Measurements from ENCODE around the gene SENP1.
A peak's percentile ranks its signal among the peaks of the same experiment; 100 is the strongest.

SENP1 gene

DNA sequence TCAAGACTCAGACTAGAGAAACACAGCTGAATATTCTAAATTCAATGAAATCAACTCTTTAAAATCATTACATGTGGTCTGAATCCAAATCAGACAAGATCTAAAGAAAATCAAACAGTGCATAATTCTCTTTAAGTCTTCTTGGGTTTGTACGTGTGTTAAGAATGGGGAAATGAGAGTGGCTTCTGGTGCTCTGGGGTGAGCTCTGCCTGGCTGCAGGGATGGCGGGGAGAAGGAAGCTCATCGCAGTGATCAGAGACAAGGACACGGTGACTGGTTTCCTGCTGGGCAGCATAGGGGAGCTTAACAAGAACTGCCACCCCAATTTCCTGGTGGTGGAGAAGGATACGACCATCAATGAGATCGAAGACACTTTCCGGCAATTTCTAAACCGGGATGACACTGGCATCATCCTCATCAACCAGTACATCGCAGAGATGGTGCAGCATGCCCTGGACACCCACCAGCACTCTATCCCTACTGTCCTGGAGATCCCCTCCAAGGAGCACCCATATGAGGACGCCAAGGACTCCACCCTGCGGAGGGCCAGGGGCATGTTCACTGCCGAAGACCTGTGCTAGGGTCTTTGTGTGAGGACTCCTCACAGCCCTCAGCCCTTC, 20.9 kb downstream of the SENP1 start:
- no peak overlapping the region for H4K91ac ChIP-seq (ENCODE audit: low read depth, low read length)
- no peak overlapping the region for H3K18ac ChIP-seq (ENCODE audit: low read length)
- WGBS (ENCODE audit: extremely low coverage, insufficient coverage, insufficient read length), result no CpG with 5 or more reads among the region's 12 CpGs

DNA sequence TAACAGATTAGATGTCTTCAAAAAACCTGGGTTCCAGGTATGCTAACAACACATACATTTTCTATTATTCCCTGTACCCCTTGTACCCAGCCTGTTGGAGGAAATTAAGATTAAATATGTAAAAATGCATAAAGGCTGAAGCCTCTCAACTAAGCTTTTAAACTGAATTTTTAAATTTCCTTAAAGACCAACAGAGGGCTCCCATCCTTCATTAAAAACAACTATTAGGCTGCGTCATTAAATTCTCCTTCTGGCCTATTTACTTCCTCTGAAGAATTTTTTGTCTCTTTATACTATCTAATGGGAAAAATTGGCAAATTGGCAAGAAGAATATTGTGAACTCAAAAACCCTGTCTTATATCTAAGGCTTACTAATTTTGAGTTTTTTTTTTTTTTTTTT, 21.8 kb downstream of the SENP1 start:
- no peak overlapping the region for H2BK5ac ChIP-seq (ENCODE audit: low read depth, low read length, poor library complexity)
- H2AFZ ChIP-seq (ENCODE audit: insufficient read depth, low read length, poor library complexity), result no peak overlapping the region
- no peak overlapping the region for H3K4me2 ChIP-seq (ENCODE audit: low read length)
- no peak overlapping the region for H3K4ac ChIP-seq (ENCODE audit: low read depth, low read length)
- no peak overlapping the region for H2BK120ac ChIP-seq (ENCODE audit: insufficient read depth, low read length, poor library complexity)
- H3K27me3 ChIP-seq (ENCODE audit: insufficient read depth, low read length), result no peaks in the 10 kb centered on the region
- peaks cover 13 to 23% of the 10 kb centered on the region in 2 experiments for H3K36me3 ChIP-seq (ENCODE audit: control insufficient read depth in 1 of 2, insufficient read depth in 2 of 2, low read length in 2 of 2)
- no peaks in the 10 kb centered on the region for H3K4me1 ChIP-seq (ENCODE audit: control insufficient read depth in 1 of 2, insufficient read depth in 2 of 2, low read length in 2 of 2)
- no peak overlapping the region for H3K23ac ChIP-seq (ENCODE audit: low read length)
- no peak overlapping the region for H4K91ac ChIP-seq (ENCODE audit: low read depth, low read length)
- no peaks in the 10 kb centered on the region for H3K9me3 ChIP-seq (ENCODE audit: insufficient read depth, low read depth, low read length)
- no peak overlapping the region for H3K9ac ChIP-seq (ENCODE audit: low read length)
- no peak overlapping the region for H3K18ac ChIP-seq (ENCODE audit: low read length)
- no peak overlapping the region for H4K12ac ChIP-seq (ENCODE audit: low read depth, low read length)
- no peaks in the 10 kb centered on the region for H3K79me2 ChIP-seq (ENCODE audit: control insufficient read depth, insufficient read depth, low read length, poor library complexity)
- H2AK5ac ChIP-seq (ENCODE audit: low read length), result no peak overlapping the region
- peak in 1 of 2 donors; percentile 2 for DNase-seq
- WGBS (ENCODE audit: extremely low coverage, insufficient coverage, insufficient read length), result no CpG with 5 or more reads among the region's 1 CpG
- no peak overlapping the region for H3K27ac ChIP-seq (ENCODE audit: low read depth, low read length)
- H4K8ac ChIP-seq (ENCODE audit: low read depth, low read length), result no peak overlapping the region
- H3K14ac ChIP-seq (ENCODE audit: low read length), result no peak overlapping the region
- H2BK12ac ChIP-seq (ENCODE audit: low read length), result no peak overlapping the region
- H3K4me3 ChIP-seq (ENCODE audit: low read depth, low read length), result no peak overlapping the region
- H3K79me1 ChIP-seq (ENCODE audit: low read length), result no peaks in the 10 kb centered on the region

More for the DNA sequence above, 20.9 kb downstream of the SENP1 start:
- no peak overlapping the region for H2BK12ac ChIP-seq (ENCODE audit: low read length)
- H3K27me3 ChIP-seq (ENCODE audit: insufficient read depth, low read length), result no peaks in the 10 kb centered on the region
- H2BK120ac ChIP-seq (ENCODE audit: insufficient read depth, low read length, poor library complexity), result no peak overlapping the region
- no peak overlapping the region for H4K12ac ChIP-seq (ENCODE audit: low read depth, low read length)
- no peak overlapping the region for H3K4me2 ChIP-seq (ENCODE audit: low read length)
- peaks cover 13 to 22% of the 10 kb centered on the region in 2 experiments for H3K36me3 ChIP-seq (ENCODE audit: control insufficient read depth in 1 of 2, insufficient read depth in 2 of 2, low read length in 2 of 2)
- no peaks in the 10 kb centered on the region for H3K9me3 ChIP-seq (ENCODE audit: insufficient read depth, low read depth, low read length)
- no peak overlapping the region for H2BK5ac ChIP-seq (ENCODE audit: low read depth, low read length, poor library complexity)
- no peak overlapping the region for H3K4ac ChIP-seq (ENCODE audit: low read depth, low read length)
- no peaks in the 10 kb centered on the region for H3K79me1 ChIP-seq (ENCODE audit: low read length)
- no peak overlapping the region for H4K8ac ChIP-seq (ENCODE audit: low read depth, low read length)
- H3K23ac ChIP-seq (ENCODE audit: low read length), result no peak overlapping the region
- no peak overlapping the region for H2AFZ ChIP-seq (ENCODE audit: insufficient read depth, low read length, poor library complexity)
- no peak for DNase-seq
- no peaks in the 10 kb centered on the region for H3K79me2 ChIP-seq (ENCODE audit: control insufficient read depth, insufficient read depth, low read length, poor library complexity)
- H3K27ac ChIP-seq (ENCODE audit: low read depth, low read length), result no peak overlapping the region
- no peak overlapping the region for H3K9ac ChIP-seq (ENCODE audit: low read length)
- H3K14ac ChIP-seq (ENCODE audit: low read length), result no peak overlapping the region
- no peaks in the 10 kb centered on the region for H3K4me1 ChIP-seq (ENCODE audit: control insufficient read depth in 1 of 2, insufficient read depth in 2 of 2, low read length in 2 of 2)
- no peak overlapping the region for H3K4me3 ChIP-seq (ENCODE audit: low read depth, low read length)
- no peak overlapping the region for H2AK5ac ChIP-seq (ENCODE audit: low read length)

DNA sequence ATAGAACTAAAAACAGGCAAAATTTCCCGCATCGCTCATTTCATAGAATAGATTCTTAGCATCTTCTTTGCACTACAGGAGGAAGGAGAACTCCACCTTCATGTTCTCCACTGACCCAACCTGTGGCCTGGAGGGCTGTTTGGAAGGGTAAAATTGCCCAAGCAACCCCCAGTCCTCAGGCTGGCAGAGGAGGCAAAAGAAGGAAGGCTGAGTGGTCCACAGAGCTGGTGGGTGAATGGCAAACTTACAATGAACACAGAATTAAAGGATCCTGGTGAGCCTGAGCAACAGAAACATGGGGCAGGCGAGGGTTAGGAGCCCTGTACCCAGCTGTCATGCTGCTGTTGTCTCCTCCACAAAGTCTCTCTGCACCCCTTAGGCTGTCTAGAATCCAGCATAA, 25.1 kb downstream of the SENP1 start:
- Histone ChIP-seq H3K14ac (ENCODE audit: low read length) (no peak overlapping the region), H2BK120ac (ENCODE audit: insufficient read depth, low read length, poor library complexity) (no peak overlapping the region), H4K91ac (ENCODE audit: low read depth, low read length) (no peak overlapping the region), H3K4me2 (ENCODE audit: low read length) (no peak overlapping the region), H2AFZ (ENCODE audit: insufficient read depth, low read length, poor library complexity) (no peak overlapping the region), H3K27ac (ENCODE audit: low read depth, low read length) (no peak overlapping the region), H3K27me3 (ENCODE audit: insufficient read depth, low read length) (no peaks in the 10 kb centered on the region), H3K18ac (ENCODE audit: low read length) (no peak overlapping the region), H2AK5ac (ENCODE audit: low read length) (no peak overlapping the region), H2BK5ac (ENCODE audit: low read depth, low read length, poor library complexity) (no peak overlapping the region), H3K4ac (ENCODE audit: low read depth, low read length) (no peak overlapping the region), H3K79me1 (ENCODE audit: low read length) (no peaks in the 10 kb centered on the region), H3K4me1 (ENCODE audit: control insufficient read depth in 1 of 2, insufficient read depth in 2 of 2, low read length in 2 of 2) (no peaks in the 10 kb centered on the region), H3K79me2 (ENCODE audit: control insufficient read depth, insufficient read depth, low read length, poor library complexity) (no peaks in the 10 kb centered on the region), H2BK12ac (ENCODE audit: low read length) (no peak overlapping the region), H3K23ac (ENCODE audit: low read length) (no peak overlapping the region), H4K12ac (ENCODE audit: low read depth, low read length) (no peak overlapping the region), H3K36me3 (ENCODE audit: control insufficient read depth in 1 of 2, insufficient read depth in 2 of 2, low read length in 2 of 2) (peaks cover 13 to 17% of the 10 kb centered on the region in 2 experiments), H3K9me3 (ENCODE audit: insufficient read depth, low read depth, low read length) (no peaks in the 10 kb centered on the region), H3K4me3 (ENCODE audit: low read depth, low read length) (no peak overlapping the region), H4K8ac (ENCODE audit: low read depth, low read length) (no peak overlapping the region), H3K9ac (ENCODE audit: low read length) (no peak overlapping the region)
- DNase-seq, result no peak
- no CpG with 5 or more reads among the region's 3 CpGs for WGBS (ENCODE audit: extremely low coverage, insufficient coverage, insufficient read length)

GRCh38 chr12:48080285-48080684, 25.6 kb downstream of the SENP1 start:
- Histone ChIP-seq H3K4ac (ENCODE audit: low read depth, low read length) (no peak overlapping the region), H2BK12ac (ENCODE audit: low read length) (no peak overlapping the region), H3K79me2 (ENCODE audit: control insufficient read depth, insufficient read depth, low read length, poor library complexity) (no peaks in the 10 kb centered on the region), H3K23ac (ENCODE audit: low read length) (no peak overlapping the region), H2BK120ac (ENCODE audit: insufficient read depth, low read length, poor library complexity) (no peak overlapping the region), H3K36me3 (ENCODE audit: control insufficient read depth in 1 of 2, insufficient read depth in 2 of 2, low read length in 2 of 2) (peaks cover 11 to 15% of the 10 kb centered on the region in 2 experiments), H3K14ac (ENCODE audit: low read length) (no peak overlapping the region), H3K18ac (ENCODE audit: low read length) (no peak overlapping the region), H4K91ac (ENCODE audit: low read depth, low read length) (no peak overlapping the region), H3K27ac (ENCODE audit: low read depth, low read length) (no peak overlapping the region), H2AK5ac (ENCODE audit: low read length) (no peak overlapping the region), H4K12ac (ENCODE audit: low read depth, low read length) (no peak overlapping the region), H3K4me1 (ENCODE audit: control insufficient read depth in 1 of 2, insufficient read depth in 2 of 2, low read length in 2 of 2) (no peaks in the 10 kb centered on the region), H2BK5ac (ENCODE audit: low read depth, low read length, poor library complexity) (no peak overlapping the region), H4K8ac (ENCODE audit: low read depth, low read length) (no peak overlapping the region), H3K4me3 (ENCODE audit: low read depth, low read length) (no peak overlapping the region), H3K27me3 (ENCODE audit: insufficient read depth, low read length) (no peaks in the 10 kb centered on the region), H2AFZ (ENCODE audit: insufficient read depth, low read length, poor library complexity) (no peak overlapping the region), H3K9ac (ENCODE audit: low read length) (no peak overlapping the region), H3K9me3 (ENCODE audit: insufficient read depth, low read depth, low read length) (no peaks in the 10 kb centered on the region), H3K79me1 (ENCODE audit: low read length) (no peaks in the 10 kb centered on the region), H3K4me2 (ENCODE audit: low read length) (no peak overlapping the region)
- no CpG with 5 or more reads among the region's 5 CpGs for WGBS (ENCODE audit: extremely low coverage, insufficient coverage, insufficient read length)
- no peak for DNase-seq

Data from trophoblast cell (in vitro differentiated cells and primary cell).